Mesothelial cell of epicardium (in vitro differentiated cells): ENCODE measurements around the gene SLC7A14. TPM values are rescaled to one million over a fixed set of nuclear protein-coding genes. Genes with fewer than 3 reads are reported as not detected.
A peak's percentile ranks its signal among the peaks of the same experiment; 100 is the strongest.

Experiments used
- DNase-seq, 2 experiments: peaks; one replicate each; pipeline ENCODE4 v3.0.0; 2021; ENCODE audit warnings: low spot score in 2 of 2; ENCODE audit not compliant: unreplicated experiment in 2 of 2
- H3K27ac Mint-ChIP-seq: 2 replicates; pipeline ENCODE4 v1.8.0; 2021; ENCODE audit warnings: mixed read lengths
- H3K27me3 Mint-ChIP-seq: 2 replicates; pipeline ENCODE4 v1.8.0; 2021; ENCODE audit warnings: low read depth, mixed read lengths
- H3K36me3 Mint-ChIP-seq: 2 replicates; pipeline ENCODE4 v1.8.0; 2021; ENCODE audit warnings: mixed read lengths
- H3K4me1 Mint-ChIP-seq: 2 replicates; pipeline ENCODE4 v1.8.0; 2021; ENCODE audit warnings: mixed read lengths
- H3K4me3 Mint-ChIP-seq: 2 replicates; pipeline ENCODE4 v1.8.0; 2021; ENCODE audit warnings: mild to moderate bottlenecking, moderate library complexity, mixed read lengths
- H3K9me3 Mint-ChIP-seq: 2 replicates; pipeline ENCODE4 v1.8.0; 2021; ENCODE audit warnings: mixed read lengths
- total RNA-seq: library from RNA; stranded (reverse); gene quantifications from 3 replicates; pipeline ENCODE4 v1.2.1, GENCODE V29; 2021
- TF ChIP-seq, protein P1 (sequence below): fragments of 200-600 bp; sonication (generic); IDR thresholded peaks from one replicate; pipeline ENCODE4 v1.5.0; 2021; ENCODE audit warnings: antibody characterized with exemption; ENCODE audit not compliant: unreplicated experiment

Gene SLC7A14
- total RNA-seq, 1 donor from 2014 or later, result 6.6 TPM

DNA sequence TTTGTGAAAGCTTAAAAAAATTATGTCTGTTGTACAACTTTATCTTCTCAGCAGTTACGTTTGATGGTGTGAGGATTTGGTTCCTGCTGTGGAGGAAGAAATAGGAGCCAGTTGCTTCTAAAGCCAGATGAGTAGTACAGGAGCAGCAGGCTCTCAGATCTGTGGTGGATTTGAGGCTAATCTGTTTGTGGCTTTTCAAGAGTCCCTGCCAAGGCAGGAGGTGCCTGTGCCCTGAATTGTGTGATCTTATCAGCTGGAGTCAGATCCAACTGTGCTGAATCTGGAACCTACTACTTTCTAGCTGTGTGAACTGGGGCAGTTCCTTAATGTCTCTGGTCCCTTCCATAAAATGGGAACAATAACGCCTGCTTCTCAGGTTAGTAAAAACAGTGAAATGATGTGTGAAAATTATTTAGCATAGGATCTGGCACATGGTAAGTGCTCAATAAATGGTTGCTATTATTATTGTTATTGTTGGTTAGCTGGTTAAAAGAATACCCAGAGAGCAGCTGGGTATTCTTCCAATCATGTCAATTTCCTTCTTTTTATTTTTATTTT is 159.6 kb downstream of the SLC7A14 start:
- peaks cover 21% of the 10 kb centered on the region for H3K36me3 Mint-ChIP-seq
- H3K4me1 Mint-ChIP-seq, result peaks cover 68% of the 10 kb centered on the region
- H3K9me3 Mint-ChIP-seq, result no peaks in the 10 kb centered on the region
- no peak for DNase-seq
- TF ChIP-seq, protein P1, sequence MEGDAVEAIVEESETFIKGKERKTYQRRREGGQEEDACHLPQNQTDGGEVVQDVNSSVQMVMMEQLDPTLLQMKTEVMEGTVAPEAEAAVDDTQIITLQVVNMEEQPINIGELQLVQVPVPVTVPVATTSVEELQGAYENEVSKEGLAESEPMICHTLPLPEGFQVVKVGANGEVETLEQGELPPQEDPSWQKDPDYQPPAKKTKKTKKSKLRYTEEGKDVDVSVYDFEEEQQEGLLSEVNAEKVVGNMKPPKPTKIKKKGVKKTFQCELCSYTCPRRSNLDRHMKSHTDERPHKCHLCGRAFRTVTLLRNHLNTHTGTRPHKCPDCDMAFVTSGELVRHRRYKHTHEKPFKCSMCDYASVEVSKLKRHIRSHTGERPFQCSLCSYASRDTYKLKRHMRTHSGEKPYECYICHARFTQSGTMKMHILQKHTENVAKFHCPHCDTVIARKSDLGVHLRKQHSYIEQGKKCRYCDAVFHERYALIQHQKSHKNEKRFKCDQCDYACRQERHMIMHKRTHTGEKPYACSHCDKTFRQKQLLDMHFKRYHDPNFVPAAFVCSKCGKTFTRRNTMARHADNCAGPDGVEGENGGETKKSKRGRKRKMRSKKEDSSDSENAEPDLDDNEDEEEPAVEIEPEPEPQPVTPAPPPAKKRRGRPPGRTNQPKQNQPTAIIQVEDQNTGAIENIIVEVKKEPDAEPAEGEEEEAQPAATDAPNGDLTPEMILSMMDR, result no peak
- peak overlapping the region; percentile 91 for H3K27ac Mint-ChIP-seq
- H3K27me3 Mint-ChIP-seq, result no peaks in the 10 kb centered on the region
- no peak overlapping the region for H3K4me3 Mint-ChIP-seq

DNA sequence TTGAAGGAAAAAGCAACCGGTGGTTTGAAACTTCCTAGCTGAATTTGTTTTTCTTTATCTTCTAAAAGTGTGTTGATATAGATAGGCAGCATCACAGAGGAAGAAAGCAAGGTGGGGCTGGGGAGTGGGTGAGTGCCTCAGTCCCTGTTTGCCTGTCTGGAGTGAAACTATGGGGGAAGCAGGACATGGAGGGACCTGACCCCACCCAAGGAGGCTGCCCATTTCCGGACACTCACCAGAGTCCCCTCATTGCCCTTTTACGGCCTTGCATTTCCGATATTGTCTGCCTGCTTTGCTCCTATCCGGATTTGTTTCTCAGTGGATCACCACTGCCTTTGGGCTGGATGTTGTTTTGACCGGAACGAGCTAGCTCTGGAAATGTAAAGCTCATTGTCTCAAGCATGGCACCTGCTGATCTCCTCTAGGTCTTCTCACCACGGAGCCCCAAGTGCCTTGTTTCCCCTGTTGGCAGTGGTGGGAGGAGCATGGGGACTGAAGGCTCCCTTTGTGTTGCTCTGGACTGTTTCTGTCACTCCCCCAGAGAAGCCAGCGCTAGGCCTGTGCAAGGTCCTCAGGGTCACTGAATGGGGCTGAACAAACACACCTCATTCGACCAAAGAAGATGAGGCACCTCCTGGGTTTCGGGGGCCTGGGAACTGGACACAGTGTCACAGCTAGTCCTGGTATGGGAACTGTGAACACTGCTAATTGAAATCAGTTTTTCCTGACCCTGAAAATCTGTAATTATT is 160.2 kb downstream of the SLC7A14 start:
- Mint-ChIP-seq H3K27ac (peak overlapping the region; percentile 91), H3K4me1 (peaks cover 70% of the 10 kb centered on the region), H3K4me3 (no peak overlapping the region), H3K9me3 (no peaks in the 10 kb centered on the region), H3K36me3 (peaks cover 19% of the 10 kb centered on the region), H3K27me3 (no peaks in the 10 kb centered on the region)
- TF ChIP-seq, protein P1, result no peak
- no peak for DNase-seq

DNA sequence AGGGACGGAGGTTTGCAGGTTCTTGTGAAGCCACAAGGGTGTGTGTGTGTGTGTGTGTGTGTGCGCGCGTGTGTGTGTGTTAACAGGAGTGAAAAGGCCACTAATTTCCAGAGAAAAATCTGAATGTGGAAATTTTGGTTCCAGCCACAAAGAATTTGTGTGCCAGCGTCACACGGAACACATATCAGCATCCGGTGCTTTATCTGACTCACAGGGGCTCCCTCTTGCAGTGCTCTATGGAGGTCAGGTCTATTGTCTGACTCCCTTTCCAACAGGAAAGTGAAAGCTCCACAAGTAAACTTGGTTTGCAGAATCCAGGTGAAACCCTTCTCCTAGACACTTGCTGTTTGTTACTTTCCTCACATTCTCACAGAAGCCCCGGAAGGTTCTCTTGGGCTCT is 161.0 kb downstream of the SLC7A14 start:
- DNase-seq, result peak in 1 of 2 experiments; percentile 19
- peak overlapping the region; percentile 91 for H3K27ac Mint-ChIP-seq

DNA sequence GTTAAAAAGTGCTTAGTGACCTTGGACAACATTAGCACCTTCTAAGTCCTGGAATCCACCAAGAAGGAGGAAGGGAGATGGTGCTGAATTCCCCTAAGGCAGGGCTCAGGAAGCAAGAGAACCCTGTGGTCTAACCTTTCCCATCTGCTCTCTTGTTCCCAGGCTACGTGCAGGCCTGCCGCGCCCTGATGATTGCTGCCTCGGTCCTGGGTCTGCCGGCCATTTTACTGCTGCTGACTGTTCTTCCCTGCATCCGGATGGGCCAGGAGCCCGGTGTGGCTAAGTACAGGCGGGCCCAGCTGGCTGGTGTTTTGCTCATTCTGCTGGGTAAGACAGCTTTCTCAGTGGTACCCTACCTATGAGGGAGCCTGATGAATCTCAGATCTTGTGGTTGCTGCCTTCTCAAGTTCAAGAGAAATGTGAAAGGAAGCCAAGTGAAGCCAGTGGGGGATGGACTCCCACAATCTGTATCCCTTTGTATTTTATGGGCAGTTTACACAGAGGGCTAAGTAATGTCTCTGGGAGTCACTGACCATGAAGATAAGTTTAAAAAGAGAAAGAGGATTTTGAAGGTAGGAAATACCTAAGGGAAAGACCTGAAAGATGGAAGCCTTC is 162.8 kb downstream of the SLC7A14 start:
- peak overlapping the region; percentile 54 for H3K27ac Mint-ChIP-seq
- peaks cover 21% of the 10 kb centered on the region for H3K36me3 Mint-ChIP-seq
- peak in 1 of 2 experiments; percentile 17 for DNase-seq
- no peaks in the 10 kb centered on the region for H3K27me3 Mint-ChIP-seq
- no peaks in the 10 kb centered on the region for H3K9me3 Mint-ChIP-seq
- H3K4me1 Mint-ChIP-seq, result peaks cover 54% of the 10 kb centered on the region
- no peak overlapping the region for H3K4me3 Mint-ChIP-seq
- TF ChIP-seq, protein P1, result no peak

More for the DNA sequence above, 161.0 kb downstream of the SLC7A14 start:
- Mint-ChIP-seq H3K4me3 (no peak overlapping the region), H3K9me3 (no peaks in the 10 kb centered on the region), H3K27me3 (no peaks in the 10 kb centered on the region), H3K4me1 (peaks cover 69% of the 10 kb centered on the region), H3K36me3 (peaks cover 21% of the 10 kb centered on the region)
- TF ChIP-seq, protein P1, result no peak

DNA sequence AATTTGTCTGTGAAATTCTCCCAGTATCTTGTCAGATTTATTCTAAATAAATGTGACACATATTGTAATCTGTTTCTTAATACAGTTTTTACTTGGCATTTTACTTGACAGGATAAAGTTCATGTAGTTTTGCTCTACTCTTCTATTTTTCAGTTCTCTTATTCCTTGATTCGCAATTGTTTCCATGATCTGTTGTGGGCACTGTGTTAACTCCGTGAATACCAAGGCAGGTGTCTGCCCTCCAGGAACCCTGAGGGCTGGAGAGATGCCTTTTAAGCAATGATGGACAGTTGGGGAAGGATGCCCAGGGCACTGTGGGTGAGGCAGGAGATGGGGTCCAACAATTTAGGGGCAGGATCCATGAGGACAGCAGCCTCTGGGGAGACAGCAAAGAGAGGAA is 164.1 kb downstream of the SLC7A14 start:
- Mint-ChIP-seq H3K27ac (peak overlapping the region; percentile 83), H3K36me3 (peaks cover 20% of the 10 kb centered on the region), H3K27me3 (no peaks in the 10 kb centered on the region), H3K9me3 (no peaks in the 10 kb centered on the region), H3K4me3 (peak overlapping the region; percentile 76), H3K4me1 (peaks cover 62% of the 10 kb centered on the region)
- peak in 1 of 2 experiments; percentile 26 for DNase-seq
- TF ChIP-seq, protein P1, result no peak
